GM13976 (cell line): Measurements from ENCODE around the gene SERPINF2.
"Not testable (repeated sequence)": the region's sequence is repeated elsewhere in the genome, so short reads cannot be mapped to it uniquely, and the experiment has no call there.

Experiments
- DNase-seq: peaks from one replicate; pipeline ENCODE4 v3.0.0; 2012; ENCODE audit warnings: low spot score
- CTCF ChIP-seq: IDR thresholded peaks from 2 replicates; pipeline ENCODE4 v1.5.1; 2012; ENCODE audit warnings: borderline replicate concordance, mild to moderate bottlenecking; ENCODE audit not compliant: insufficient read depth; ENCODE audit errors: extremely low read depth, missing control alignments, control extremely low read depth
- in situ Hi-C: fragments of 300-500 bp; cut with MboI; formaldehyde crosslinking; loops from one replicate; pipeline ENCODE4 v1.12.0; 2022; ENCODE audit warnings: low sequenced_read_pairs, mixed read lengths, inconsistent platforms; ENCODE audit not compliant: unreplicated experiment

The SERPINF2 gene

DNA sequence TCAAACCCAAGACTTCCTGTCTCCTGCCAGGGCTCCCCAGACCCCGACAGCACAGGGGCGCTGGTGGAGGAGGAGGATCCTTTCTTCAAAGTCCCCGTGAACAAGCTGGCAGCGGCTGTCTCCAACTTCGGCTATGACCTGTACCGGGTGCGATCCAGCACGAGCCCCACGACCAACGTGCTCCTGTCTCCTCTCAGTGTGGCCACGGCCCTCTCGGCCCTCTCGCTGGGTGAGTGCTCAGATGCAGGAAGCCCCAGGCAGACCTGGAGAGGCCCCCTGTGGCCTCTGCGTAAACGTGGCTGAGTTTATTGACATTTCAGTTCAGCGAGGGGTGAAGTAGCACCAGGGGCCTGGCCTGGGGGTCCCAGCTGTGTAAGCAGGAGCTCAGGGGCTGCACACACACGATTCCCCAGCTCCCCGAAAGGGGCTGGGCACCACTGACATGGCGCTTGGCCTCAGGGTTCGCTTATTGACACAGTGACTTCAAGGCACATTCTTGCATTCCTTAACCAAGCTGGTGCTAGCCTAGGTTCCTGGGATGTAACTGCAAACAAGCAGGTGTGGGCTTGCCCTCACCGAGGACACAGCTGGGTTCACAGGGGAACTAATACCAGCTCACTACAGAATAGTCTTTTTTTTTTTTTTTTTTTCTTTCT is 27.3 kb downstream of the SERPINF2 start:
- in situ Hi-C loops = no loop called here
- no peak for DNase-seq
- TF ChIP-seq CTCF = no peak

DNA sequence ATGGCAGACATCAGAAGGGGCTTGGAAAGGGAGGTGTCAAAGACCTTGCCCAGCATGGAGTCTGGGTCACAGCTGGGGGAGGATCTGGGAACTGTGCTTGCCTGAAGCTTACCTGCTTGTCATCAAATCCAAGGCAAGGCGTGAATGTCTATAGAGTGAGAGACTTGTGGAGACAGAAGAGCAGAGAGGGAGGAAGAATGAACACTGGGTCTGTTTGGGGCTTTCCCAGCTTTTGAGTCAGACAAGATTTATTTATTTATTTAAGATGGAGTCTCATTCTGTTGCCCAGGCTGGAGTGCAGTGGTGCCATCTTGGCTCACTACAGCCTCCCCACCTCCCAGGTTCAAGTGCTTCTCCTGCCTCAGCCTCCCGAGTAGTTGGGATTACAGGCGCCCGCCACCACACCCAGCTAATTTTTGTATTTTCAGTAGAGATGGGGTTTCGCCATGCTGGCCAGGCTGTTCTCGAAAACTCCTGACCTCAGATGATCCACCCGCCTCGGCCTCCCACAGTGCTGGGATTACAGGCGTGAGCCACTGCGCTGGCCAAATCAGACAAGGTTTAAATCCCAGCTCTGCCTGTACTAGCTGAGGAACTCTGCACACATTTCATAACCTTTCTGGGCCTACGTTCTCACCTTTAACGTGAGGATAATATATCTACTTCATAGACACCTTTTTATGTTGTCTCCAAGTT is 30.5 kb downstream of the SERPINF2 start:
- in situ Hi-C loops = not testable (repeated sequence)

GRCh38 chr17:1773696-1774181 is 31.1 kb downstream of the SERPINF2 start:
- no peak for DNase-seq
- in situ Hi-C loops = no loop called here
- TF ChIP-seq CTCF = no peak

More for the DNA sequence above, 30.5 kb downstream of the SERPINF2 start:
- DNase-seq = not testable (repeated sequence)

DNA sequence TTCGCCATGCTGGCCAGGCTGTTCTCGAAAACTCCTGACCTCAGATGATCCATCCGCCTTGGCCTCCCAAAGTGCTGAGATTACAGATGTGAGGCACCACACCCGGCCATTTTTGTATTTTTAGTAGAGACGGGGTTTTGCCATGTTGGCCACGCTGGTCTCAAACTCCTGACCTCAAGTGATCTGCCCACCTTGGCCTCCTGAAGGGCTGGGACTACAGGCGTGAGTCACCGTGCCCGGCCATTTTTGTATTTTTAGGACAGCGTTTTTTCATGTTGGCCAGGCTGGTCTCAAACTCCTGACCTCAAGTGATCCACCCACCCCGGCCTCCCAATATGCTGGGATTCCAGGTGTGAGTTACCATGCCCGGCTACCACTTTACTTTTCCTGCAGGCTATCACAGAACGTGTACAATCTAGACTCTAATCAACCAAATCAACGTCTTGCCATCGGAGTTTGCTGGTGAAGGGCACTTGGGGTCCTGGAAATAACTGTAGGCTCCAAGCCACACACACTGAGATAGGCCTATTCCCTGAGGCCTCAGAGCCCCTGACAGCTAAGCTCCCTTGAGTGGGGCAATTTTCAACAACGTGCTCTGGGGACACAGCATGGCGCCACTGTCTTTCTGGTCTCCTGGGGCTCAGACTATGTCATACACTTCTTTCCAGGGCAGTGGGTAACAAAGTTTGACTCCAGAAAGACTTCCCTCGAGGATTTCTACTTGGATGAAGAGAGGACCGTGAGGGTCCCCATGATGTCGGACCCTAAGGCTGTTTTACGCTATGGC is 31.9 kb downstream of the SERPINF2 start:
- no peak for DNase-seq
- in situ Hi-C loops = no loop called here
- TF ChIP-seq CTCF = no peak

DNA sequence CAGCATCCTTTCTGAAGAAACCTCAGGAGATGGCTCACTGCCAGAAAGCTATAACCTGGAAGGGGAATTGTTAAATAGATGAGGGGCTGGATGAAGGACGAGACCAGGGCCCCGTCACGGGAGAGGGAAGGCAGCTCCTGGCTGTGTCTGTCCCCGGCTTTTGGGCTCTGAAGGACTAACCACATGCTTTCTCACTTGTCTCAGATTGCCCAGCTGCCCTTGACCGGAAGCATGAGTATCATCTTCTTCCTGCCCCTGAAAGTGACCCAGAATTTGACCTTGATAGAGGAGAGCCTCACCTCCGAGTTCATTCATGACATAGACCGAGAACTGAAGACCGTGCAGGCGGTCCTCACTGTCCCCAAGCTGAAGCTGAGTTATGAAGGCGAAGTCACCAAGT is 33.7 kb downstream of the SERPINF2 start:
- in situ Hi-C loops = no loop called here
- DNase-seq = no peak
- TF ChIP-seq CTCF = no peak

DNA sequence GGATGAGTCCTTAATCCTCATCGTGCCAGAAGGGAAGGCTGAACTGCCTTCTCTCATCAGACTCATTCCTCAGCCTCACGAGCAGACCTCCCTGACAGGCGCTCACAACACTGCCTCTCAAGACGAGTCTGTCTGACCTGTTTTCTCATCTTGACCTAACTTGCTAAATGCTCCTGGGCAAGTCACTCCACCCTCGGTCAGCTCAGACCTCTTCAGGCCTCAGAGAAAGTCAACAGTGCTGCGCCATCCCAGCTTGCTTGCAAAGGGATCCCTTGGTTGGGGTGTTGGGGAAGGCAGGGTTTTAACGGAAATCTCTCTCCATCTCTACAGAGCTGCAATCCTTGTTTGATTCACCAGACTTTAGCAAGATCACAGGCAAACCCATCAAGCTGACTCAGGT is 34.2 kb downstream of the SERPINF2 start:
- in situ Hi-C loops = no loop called here
- TF ChIP-seq CTCF = no peak
- DNase-seq = no peak
